Measurements from ENCODE around the gene KCNB1. TPM values are rescaled to one million over a fixed set of nuclear protein-coding genes. Genes with fewer than 3 reads are reported as not detected.

KCNB1 gene
- total RNA-seq, 1 experiment from 2014 or later: 0.68 TPM

- Histone ChIP-seq H3K79me2 (ENCODE audit: insufficient read depth, low read length) (no peaks in the 10 kb centered on the region), H2BK120ac (ENCODE audit: low read depth, low read length, poor library complexity, severe bottlenecking) (no peak overlapping the region), H2BK12ac (ENCODE audit: insufficient read length, low read depth, low read length) (no peak overlapping the region), H2BK15ac (ENCODE audit: low read depth, low read length) (no peak overlapping the region), H3K23me2 (ENCODE audit: insufficient read length, low read depth, low read length, poor library complexity, severe bottlenecking) (no peaks in the 10 kb centered on the region), H3K9me3 (ENCODE audit: control insufficient read depth, low read depth, low read length) (peaks cover 6% of the 10 kb centered on the region), H3K27ac (ENCODE audit: insufficient read length, low read depth, low read length) (no peak overlapping the region), H3K18ac (ENCODE audit: insufficient read length, low read depth, low read length) (no peak overlapping the region), H2BK20ac (ENCODE audit: low read depth, low read length, poor library complexity, severe bottlenecking) (no peak overlapping the region), H2AFZ (ENCODE audit: low read length) (no peak overlapping the region), H2AK5ac (ENCODE audit: insufficient read length, low read length) (no peak overlapping the region), H3K4ac (ENCODE audit: low read depth, low read length) (no peak overlapping the region), H4K20me1 (ENCODE audit: control insufficient read depth, insufficient read depth, insufficient read length) (no peaks in the 10 kb centered on the region), H3K4me1 (ENCODE audit: insufficient read depth, low read length) (no peaks in the 10 kb centered on the region), H3K27me3 (ENCODE audit: insufficient read depth, low read length) (no peaks in the 10 kb centered on the region), H3K79me1 (ENCODE audit: insufficient read depth, low read depth, low read length, poor library complexity, severe bottlenecking) (no peaks in the 10 kb centered on the region), H4K8ac (replicated peaks; ENCODE audit: insufficient read length, low read depth, low read length) (no peak overlapping the region), H3T11ph (ENCODE audit: low read length) (no peak overlapping the region), H3K14ac (ENCODE audit: insufficient read depth, low read length) (no peak overlapping the region), H3K9ac (ENCODE audit: extremely low read depth, insufficient read length, low read length) (no peak overlapping the region), H4K91ac (ENCODE audit: insufficient read length, low read depth, low read length) (no peak overlapping the region), H3K56ac (ENCODE audit: insufficient read length, low read depth, low read length) (no peak overlapping the region), H3K23ac (ENCODE audit: insufficient read length, low read depth, low read length) (no peak overlapping the region), H2BK5ac (ENCODE audit: insufficient read length, low read length) (no peak overlapping the region), H3K4me2 (ENCODE audit: insufficient read depth, insufficient read length, low read length) (no peak overlapping the region), H4K5ac (ENCODE audit: insufficient read length, low read depth, low read length) (no peak overlapping the region)
- no peak for DNase-seq
- no CpG with 5 or more reads among the region's 6 CpGs for WGBS (ENCODE audit: extremely low coverage, insufficient read length, low lambda C conversion rate)
- Mint-ChIP-seq H3K4me1 (no peaks in the 10 kb centered on the region), H3K36me3 (ENCODE audit: insufficient read depth in 1 of 3, low read depth in 3 of 3) (peaks cover 22 to 43% (median 31%) of the 10 kb centered on the region in 3 experiments), H3K27me3 (ENCODE audit: low read depth) (no peaks in the 10 kb centered on the region), H3K27ac (no peak overlapping the region), H3K9me3 (peaks cover 0 to 5% of the 10 kb centered on the region in 2 experiments; a peak in 3 of 5 replicates), H3K4me3 (no peak overlapping the region)
- TF ChIP-seq CTCF (conservative IDR thresholded peaks at IDR 0.05): no peak
These were observed 43.6 kb upstream of the KCNB1 start for GRCh38 chr20:49526056-49526455.

Measured in H9 (cell line).